A673 (cell line): ENCODE data around the gene LRBA.

Experiments
- CTCF ChIP-seq: fragments of 300-800, 200-600 bp; sonication (generic); conservative IDR thresholded peaks from 2 replicates; pipeline ENCODE4 v1.5.1; 2017; ENCODE audit warnings: low read depth, mild to moderate bottlenecking, antibody characterized with exemption, low read length, moderate library complexity, mixed read lengths
- EZH2 ChIP-seq: fragments of 200-600 bp; sonication (generic); IDR thresholded peaks from 2 replicates; pipeline ENCODE4 v1.6.1; 2017; ENCODE audit warnings: borderline replicate concordance, low read depth, mild to moderate bottlenecking, mixed read lengths, antibody characterized with exemption, low read length; ENCODE audit not compliant: poor library complexity, severe bottlenecking

GRCh38 chr4:150389896-150390530, 625.1 kb downstream of the LRBA start:
- TF ChIP-seq CTCF (no peak), EZH2 (no peak)
